Hepatocyte (in vitro differentiated cells): ENCODE measurements around the gene PIP. TPM values are rescaled to one million over a fixed set of nuclear protein-coding genes. Genes with fewer than 3 reads are reported as not detected.

Source experiments
- DNase-seq: peaks from one replicate; pipeline ENCODE4 v3.0.0-alpha.2; 2016; ENCODE audit warnings: low spot score
- H2AFZ ChIP-seq: fragments of 200-600 bp; sonication (generic); 2 replicates; pipeline ENCODE4 v1.6.0; 2016; ENCODE audit warnings: antibody characterized with exemption, mild to moderate bottlenecking
- H3K27ac ChIP-seq: fragments of 200-600 bp; sonication (generic); 2 replicates; pipeline ENCODE4 v1.5.1; 2016; ENCODE audit warnings: mild to moderate bottlenecking
- H3K27me3 ChIP-seq: fragments of 200-600 bp; sonication (generic); 2 replicates; pipeline ENCODE4 v1.6.1; 2016
- H3K36me3 ChIP-seq: fragments of 200-600 bp; sonication (generic); replicated peaks from 2 replicates; pipeline ENCODE4 v1.5.1; 2016; ENCODE audit warnings: low read depth; ENCODE audit not compliant: insufficient read depth
- H3K4me1 ChIP-seq: fragments of 200-600 bp; sonication (generic); 2 replicates; pipeline ENCODE4 v1.5.1; 2016; ENCODE audit warnings: mild to moderate bottlenecking, moderate library complexity; ENCODE audit not compliant: insufficient read depth
- H3K4me2 ChIP-seq: fragments of 200-600 bp; sonication (generic); 2 replicates; pipeline ENCODE4 v1.6.0; 2016
- H3K4me3 ChIP-seq: fragments of 200-600 bp; sonication (generic); 2 replicates; pipeline ENCODE4 v1.5.1; 2016; ENCODE audit warnings: mild to moderate bottlenecking
- H3K79me2 ChIP-seq: fragments of 200-600 bp; sonication (generic); 2 replicates; pipeline ENCODE4 v1.6.0; 2017; ENCODE audit warnings: mild to moderate bottlenecking
- H3K9me2 ChIP-seq: fragments of 200-600 bp; sonication (generic); replicated peaks from 2 replicates; pipeline ENCODE4 v1.6.0; 2017; ENCODE audit warnings: mild to moderate bottlenecking; ENCODE audit not compliant: insufficient read depth
- H3K9me3 ChIP-seq: fragments of 200-600 bp; sonication (generic); 2 replicates; pipeline ENCODE4 v1.5.1; 2016; ENCODE audit warnings: low read depth, mild to moderate bottlenecking
- H4K20me1 ChIP-seq: fragments of 200-600 bp; sonication (generic); 2 replicates; pipeline ENCODE4 v1.6.0; 2016; ENCODE audit warnings: mild to moderate bottlenecking; ENCODE audit not compliant: insufficient read depth, poor library complexity, severe bottlenecking
- CTCF ChIP-seq: fragments of 200-600 bp; sonication (generic); IDR thresholded peaks from 2 replicates; pipeline ENCODE4 v1.5.1; 2016; ENCODE audit warnings: antibody characterized with exemption, mild to moderate bottlenecking; ENCODE audit not compliant: poor library complexity
- EZH2 ChIP-seq: fragments of 200-600 bp; sonication (generic); IDR thresholded peaks from 2 replicates; pipeline ENCODE4 v1.6.1; 2016; ENCODE audit warnings: antibody characterized with exemption, mild to moderate bottlenecking, borderline replicate concordance
- EZH2phosphoT487 ChIP-seq: fragments of 200-600 bp; sonication (generic); IDR thresholded peaks from one replicate; pipeline ENCODE4 v1.6.1; 2018; ENCODE audit warnings: antibody characterized with exemption, mild to moderate bottlenecking, low read depth, moderate library complexity; ENCODE audit not compliant: unreplicated experiment, severe bottlenecking
- WGBS: methylation state at CpG from one replicate; pipeline ENCODE4 v1.1.6; 2016; ENCODE audit warnings: low lambda C conversion rate; ENCODE audit errors: missing lambda C conversion rate; 5-methylcytosine and 5-hydroxymethylcytosine counted together
- polyA plus RNA-seq: library from polyadenylated mRNA; unstranded; fragments of >200 nt; fragmentation: Nextera tagmentation; extraction: Ambion mirVana; gene quantifications from 2 replicates; pipeline ENCODE4 v1.2.1, GENCODE V29; 2016
- total RNA-seq: library from RNA; depleted of rRNA; stranded (reverse); fragments of >200 nt; gene quantifications from 2 replicates; pipeline ENCODE4 v1.2.3, GENCODE V29; 2014

PIP gene
- total and polyA plus RNA-seq, 2 experiments from 2014 or later: not detected

- Histone ChIP-seq H3K4me2 (no peak overlapping the region), H4K20me1 (no peaks in the 10 kb centered on the region), H3K36me3 (no peaks in the 10 kb centered on the region), H2AFZ (no peak overlapping the region), H3K27me3 (peaks cover 3% of the 10 kb centered on the region), H3K4me3 (no peak overlapping the region), H3K27ac (no peak overlapping the region), H3K9me3 (no peaks in the 10 kb centered on the region), H3K79me2 (no peaks in the 10 kb centered on the region), H3K4me1 (no peaks in the 10 kb centered on the region), H3K9me2 (no peaks in the 10 kb centered on the region)
- WGBS: 18% methylated on average over 1 of the region's 1 CpG
- no peak for DNase-seq
- no peak for TF ChIP-seq EZH2
- TF ChIP-seq EZH2phosphoT487: no peak
Measured at GRCh38 chr7:143126146-143126545, 5.7 kb upstream of the PIP start.

- Histone ChIP-seq H3K36me3 (no peaks in the 10 kb centered on the region), H3K4me2 (no peak overlapping the region), H3K27ac (no peak overlapping the region), H3K27me3 (peaks cover 7% of the 10 kb centered on the region), H3K79me2 (no peaks in the 10 kb centered on the region), H2AFZ (no peak overlapping the region), H3K4me1 (no peaks in the 10 kb centered on the region), H3K4me3 (no peak overlapping the region), H3K9me2 (no peaks in the 10 kb centered on the region), H4K20me1 (no peaks in the 10 kb centered on the region), H3K9me3 (no peaks in the 10 kb centered on the region)
- DNase-seq: no peak
- 73% methylated on average over 3 of the region's 3 CpGs for WGBS
- TF ChIP-seq EZH2phosphoT487 (no peak), CTCF (no peak), EZH2 (no peak)
Measured at GRCh38 chr7:143129051-143129450, 2.8 kb upstream of the PIP start.

GRCh38 chr7:143129477-143129876 is 2.4 kb upstream of the PIP start:
- H3K4me1 ChIP-seq: no peaks in the 10 kb centered on the region
- no peak for DNase-seq
- no peak overlapping the region for H2AFZ ChIP-seq
- no peak overlapping the region for H3K27ac ChIP-seq
- no peaks in the 10 kb centered on the region for H3K9me2 ChIP-seq
- H3K4me2 ChIP-seq: no peak overlapping the region
- H3K79me2 ChIP-seq: no peaks in the 10 kb centered on the region
- no peaks in the 10 kb centered on the region for H3K9me3 ChIP-seq
- no peak overlapping the region for H3K4me3 ChIP-seq
- H4K20me1 ChIP-seq: no peaks in the 10 kb centered on the region
- no peaks in the 10 kb centered on the region for H3K36me3 ChIP-seq
- peaks cover 7% of the 10 kb centered on the region for H3K27me3 ChIP-seq
- TF ChIP-seq EZH2 (no peak), CTCF (no peak), EZH2phosphoT487 (no peak)

- H3K4me1 ChIP-seq: no peaks in the 10 kb centered on the region
- H2AFZ ChIP-seq: no peak overlapping the region
- no peaks in the 10 kb centered on the region for H3K9me3 ChIP-seq
- no peaks in the 10 kb centered on the region for H3K9me2 ChIP-seq
- no peak overlapping the region for H3K4me3 ChIP-seq
- peaks cover 13% of the 10 kb centered on the region for H3K27me3 ChIP-seq
- H3K4me2 ChIP-seq: no peak overlapping the region
- no peaks in the 10 kb centered on the region for H4K20me1 ChIP-seq
- no peak for TF ChIP-seq CTCF
- TF ChIP-seq EZH2: no peak
- no peak for TF ChIP-seq EZH2phosphoT487
- no peaks in the 10 kb centered on the region for H3K36me3 ChIP-seq
- no peaks in the 10 kb centered on the region for H3K79me2 ChIP-seq
- no peak for DNase-seq
- no peak overlapping the region for H3K27ac ChIP-seq
Measured at GRCh38 chr7:143130541-143130940, 1.3 kb upstream of the PIP start.
